Upper lobe of right lung (tissue), 1 donor: Measurements from ENCODE around the gene ABCA12. TPM values are rescaled to one million over a fixed set of nuclear protein-coding genes. Genes with fewer than 3 reads are reported as not detected.

ENCODE experiments used
- ATAC-seq: fragments of 200-7000 bp; cut with Tn5 transposase; one replicate; pipeline ENCODE4 v1.9.1; 2020; ENCODE audit warnings: mild to moderate bottlenecking, moderate library complexity
- DNase-seq: peaks from one replicate; pipeline ENCODE4 v3.0.0-alpha.2; 2020
- H3K27ac ChIP-seq: fragments of 200-600 bp; one replicate; pipeline ENCODE4 v1.8.0; 2022
- H3K27me3 ChIP-seq: fragments of 200-600 bp; one replicate; pipeline ENCODE4 v1.8.0; 2022; ENCODE audit warnings: mild to moderate bottlenecking
- H3K36me3 ChIP-seq: fragments of 200-600 bp; one replicate; pipeline ENCODE4 v1.8.0; 2022
- H3K4me1 ChIP-seq: fragments of 200-600 bp; one replicate; pipeline ENCODE4 v1.8.0; 2022
- H3K4me3 ChIP-seq: fragments of 200-600 bp; one replicate; pipeline ENCODE4 v1.8.0; 2022; ENCODE audit warnings: mild to moderate bottlenecking
- H3K9me3 ChIP-seq: fragments of 200-600 bp; one replicate; pipeline ENCODE4 v1.8.0; 2022
- intact Hi-C: fragments of 100-400 bp; cut with DNase I; formaldehyde crosslinking; loops from one replicate; pipeline ENCODE4 v1.11.0; 2022
- total RNA-seq: library from RNA; stranded (reverse); fragmentation: NEBNext Ultra II Directional; extraction: Animal tissue kit (Norgen Biotek cat#: 25700); gene quantifications from one replicate; pipeline ENCODE4 v1.2.1, GENCODE V29; 2021
- TF ChIP-seq, protein P1 (sequence below): fragments of 200-600 bp; IDR thresholded peaks from one replicate; pipeline ENCODE4 v1.8.0; 2022; ENCODE audit warnings: antibody characterized with exemption
- donor health status: DM: no; HTN: yes; CAD: no; lungs with severe emphysema.

Gene ABCA12
- total RNA-seq, 1 donor from 2014 or later = 0.17 TPM

DNA sequence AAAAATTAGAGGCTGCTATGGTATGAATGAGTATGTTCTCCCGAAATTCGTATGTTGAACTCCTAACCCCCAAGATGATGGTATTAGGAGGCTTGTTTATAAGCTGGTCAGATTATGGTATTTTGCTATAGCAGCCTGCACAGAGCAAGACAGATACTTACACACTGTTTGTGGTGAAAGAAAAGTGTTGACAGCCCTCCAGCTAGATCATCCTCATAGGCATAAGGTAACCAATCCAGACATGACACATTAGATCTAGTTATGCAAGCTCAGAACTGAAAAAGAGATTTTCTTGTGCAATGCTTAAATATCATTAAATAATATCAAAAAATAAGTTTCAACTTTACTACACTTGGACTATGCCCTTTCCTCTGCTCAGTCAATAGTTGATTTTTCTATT, 107.1 kb downstream of the ABCA12 start:
- Histone ChIP-seq H3K27ac (no peak overlapping the region), H3K4me3 (no peak overlapping the region), H3K27me3 (no peaks in the 10 kb centered on the region), H3K36me3 (no peaks in the 10 kb centered on the region), H3K4me1 (no peaks in the 10 kb centered on the region), H3K9me3 (no peaks in the 10 kb centered on the region)
- TF ChIP-seq, protein P1, sequence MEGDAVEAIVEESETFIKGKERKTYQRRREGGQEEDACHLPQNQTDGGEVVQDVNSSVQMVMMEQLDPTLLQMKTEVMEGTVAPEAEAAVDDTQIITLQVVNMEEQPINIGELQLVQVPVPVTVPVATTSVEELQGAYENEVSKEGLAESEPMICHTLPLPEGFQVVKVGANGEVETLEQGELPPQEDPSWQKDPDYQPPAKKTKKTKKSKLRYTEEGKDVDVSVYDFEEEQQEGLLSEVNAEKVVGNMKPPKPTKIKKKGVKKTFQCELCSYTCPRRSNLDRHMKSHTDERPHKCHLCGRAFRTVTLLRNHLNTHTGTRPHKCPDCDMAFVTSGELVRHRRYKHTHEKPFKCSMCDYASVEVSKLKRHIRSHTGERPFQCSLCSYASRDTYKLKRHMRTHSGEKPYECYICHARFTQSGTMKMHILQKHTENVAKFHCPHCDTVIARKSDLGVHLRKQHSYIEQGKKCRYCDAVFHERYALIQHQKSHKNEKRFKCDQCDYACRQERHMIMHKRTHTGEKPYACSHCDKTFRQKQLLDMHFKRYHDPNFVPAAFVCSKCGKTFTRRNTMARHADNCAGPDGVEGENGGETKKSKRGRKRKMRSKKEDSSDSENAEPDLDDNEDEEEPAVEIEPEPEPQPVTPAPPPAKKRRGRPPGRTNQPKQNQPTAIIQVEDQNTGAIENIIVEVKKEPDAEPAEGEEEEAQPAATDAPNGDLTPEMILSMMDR = no peak
- no peak for DNase-seq
- ATAC-seq = no peak
- intact Hi-C loops = no loop called here

DNA sequence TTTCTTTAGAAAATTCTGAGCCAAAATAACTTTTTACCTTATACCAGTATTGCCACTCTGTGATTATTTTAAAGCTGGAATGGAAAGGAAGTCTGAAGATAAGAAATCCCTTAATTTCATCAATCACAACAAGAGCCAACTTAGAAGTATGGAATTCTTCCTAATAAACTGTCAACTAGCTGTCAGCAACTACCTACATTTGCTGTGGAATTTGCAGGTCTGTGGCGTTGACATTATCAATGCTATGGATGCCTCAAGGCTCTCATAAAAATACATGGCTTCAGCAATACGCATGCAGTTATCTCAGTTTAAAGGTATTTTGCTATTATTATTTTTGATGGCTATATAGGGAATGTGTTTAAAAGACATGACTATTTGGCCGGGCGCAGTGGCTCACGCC, 108.5 kb downstream of the ABCA12 start:
- TF ChIP-seq, protein P1 = no peak
- no peaks in the 10 kb centered on the region for H3K4me1 ChIP-seq
- H3K4me3 ChIP-seq = no peak overlapping the region
- ATAC-seq = no peak
- intact Hi-C loops = no loop called here
- no peaks in the 10 kb centered on the region for H3K9me3 ChIP-seq
- no peaks in the 10 kb centered on the region for H3K36me3 ChIP-seq
- DNase-seq = no peak
- no peak overlapping the region for H3K27ac ChIP-seq
- H3K27me3 ChIP-seq = no peaks in the 10 kb centered on the region

DNA sequence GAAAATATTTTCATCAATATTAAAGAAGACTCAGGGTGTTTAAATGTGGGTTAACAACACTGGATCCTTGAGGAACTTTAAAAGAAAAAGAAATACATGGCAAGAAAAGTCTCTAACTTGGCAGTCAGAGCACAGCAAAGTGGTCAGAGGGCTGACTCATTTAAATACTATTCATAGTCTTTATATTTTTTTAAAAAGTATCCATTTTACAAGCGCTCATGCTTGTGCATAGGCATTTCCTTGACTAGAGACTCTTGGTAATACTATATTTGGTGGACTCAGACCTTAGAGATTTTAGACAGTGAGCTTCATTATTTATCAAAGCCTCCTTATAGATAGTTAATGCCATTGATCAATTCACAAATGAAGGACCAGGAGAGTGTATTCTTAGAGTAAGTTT, 110.2 kb downstream of the ABCA12 start:
- no peaks in the 10 kb centered on the region for H3K27me3 ChIP-seq
- DNase-seq (no peak), ATAC-seq (no peak)
- H3K36me3 ChIP-seq = no peaks in the 10 kb centered on the region
- no peak overlapping the region for H3K27ac ChIP-seq
- H3K9me3 ChIP-seq = no peaks in the 10 kb centered on the region
- no peaks in the 10 kb centered on the region for H3K4me1 ChIP-seq
- H3K4me3 ChIP-seq = no peak overlapping the region
- TF ChIP-seq, protein P1 = no peak
- intact Hi-C loops = no loop called here

DNA sequence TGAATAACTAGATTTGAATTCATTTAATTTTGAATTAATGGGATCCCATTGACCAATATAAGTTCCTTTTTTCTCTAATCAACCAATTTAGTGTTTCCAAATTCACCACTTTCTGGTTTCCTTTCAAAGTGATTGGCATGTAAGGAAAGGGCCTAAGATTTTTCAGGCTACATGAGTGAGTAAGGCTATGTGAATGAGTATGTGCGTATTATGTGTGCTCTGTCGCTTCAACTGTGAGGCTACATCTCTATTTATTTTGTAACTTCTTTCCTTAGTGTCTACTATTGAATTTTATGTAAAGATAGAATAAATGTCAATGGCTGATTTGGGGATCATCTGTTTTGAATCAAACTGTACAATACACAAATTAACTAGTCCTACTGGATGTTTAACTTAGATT, 110.6 kb downstream of the ABCA12 start:
- no peaks in the 10 kb centered on the region for H3K4me1 ChIP-seq
- no peaks in the 10 kb centered on the region for H3K9me3 ChIP-seq
- H3K27ac ChIP-seq = no peak overlapping the region
- TF ChIP-seq, protein P1 = no peak
- no peaks in the 10 kb centered on the region for H3K36me3 ChIP-seq
- H3K27me3 ChIP-seq = no peaks in the 10 kb centered on the region
- no peak for DNase-seq
- ATAC-seq = no peak
- H3K4me3 ChIP-seq = no peak overlapping the region
- intact Hi-C loops = no loop called here

DNA sequence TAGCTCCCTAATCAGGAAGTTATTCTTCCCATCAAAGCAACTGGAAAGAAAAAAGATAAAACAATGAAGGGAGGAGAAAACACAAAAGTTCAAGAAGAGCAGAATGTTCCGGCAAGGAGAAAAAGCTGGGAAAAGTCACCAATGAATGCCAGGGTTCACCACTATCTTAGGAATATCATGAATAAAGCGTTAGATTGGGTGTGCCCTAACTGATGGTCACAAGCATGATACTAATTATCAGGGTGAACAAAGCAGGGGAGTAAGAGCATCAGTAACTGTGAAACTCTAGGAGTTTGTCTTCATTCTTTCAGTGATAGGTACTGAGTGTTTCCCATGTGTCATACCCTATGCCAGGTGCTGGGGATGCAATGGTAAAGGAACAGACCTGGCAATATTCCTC, 115.5 kb downstream of the ABCA12 start:
- Histone ChIP-seq H3K27me3 (no peaks in the 10 kb centered on the region), H3K9me3 (no peaks in the 10 kb centered on the region), H3K36me3 (no peaks in the 10 kb centered on the region), H3K4me1 (no peaks in the 10 kb centered on the region), H3K4me3 (no peak overlapping the region), H3K27ac (no peak overlapping the region)
- intact Hi-C loops = no loop called here
- DNase-seq = no peak
- no peak for ATAC-seq
- TF ChIP-seq, protein P1 = no peak

DNA sequence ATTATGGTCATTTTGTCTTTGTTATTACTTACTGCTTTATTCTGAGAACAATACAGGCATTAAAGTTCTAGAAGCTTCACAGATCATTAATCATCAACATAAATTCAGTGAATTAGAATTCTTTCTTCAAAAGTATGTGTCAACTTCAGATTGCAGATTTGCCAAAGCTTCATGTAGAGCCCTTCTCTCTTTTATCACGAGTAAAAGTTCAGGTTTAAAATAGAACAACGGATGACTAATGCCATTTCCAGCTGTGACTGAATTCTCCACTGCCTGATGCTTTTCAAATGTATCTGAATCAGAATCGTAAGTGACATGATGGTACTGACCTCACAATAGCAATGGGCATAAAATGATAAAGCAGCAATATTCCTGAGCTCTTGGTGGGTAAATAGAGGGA, 116.0 kb downstream of the ABCA12 start:
- TF ChIP-seq, protein P1 = no peak
- H3K4me3 ChIP-seq = no peak overlapping the region
- no peak for DNase-seq

More for the DNA sequence above, 116.0 kb downstream of the ABCA12 start:
- no peaks in the 10 kb centered on the region for H3K27me3 ChIP-seq
- H3K4me1 ChIP-seq = no peaks in the 10 kb centered on the region
- intact Hi-C loops = no loop called here
- ATAC-seq = no peak
- H3K9me3 ChIP-seq = no peaks in the 10 kb centered on the region
- H3K36me3 ChIP-seq = no peaks in the 10 kb centered on the region
- H3K27ac ChIP-seq = no peak overlapping the region
